DND-41 (cell line): ENCODE measurements around the gene LAMTOR4.

Source experiments
- ATAC-seq: fragments of 200-7000 bp; cut with Tn5 transposase; 3 replicates; pipeline ENCODE4 v1.9.1; 2021; ENCODE audit warnings: low read depth; ENCODE audit not compliant: insufficient read depth
- DNase-seq: peaks from one replicate; pipeline ENCODE4 v3.0.0-alpha.2; 2020
- H2AFZ ChIP-seq: 2 replicates; pipeline ENCODE4 v1.6.0; 2012; ENCODE audit warnings: low read depth, low read length
- H3K27ac ChIP-seq: 2 replicates; pipeline ENCODE4 v1.5.1; 2012; ENCODE audit warnings: low read length, inconsistent platforms
- H3K27me3 ChIP-seq: fragments of 200-600 bp; sonication (generic); 2 replicates; pipeline ENCODE4 v1.6.0; 2012; ENCODE audit warnings: low read length, mild to moderate bottlenecking, inconsistent platforms; ENCODE audit not compliant: insufficient read depth, poor library complexity
- H3K36me3 ChIP-seq: 2 replicates; pipeline ENCODE4 v1.5.1; 2012; ENCODE audit warnings: low read length, inconsistent platforms; ENCODE audit not compliant: insufficient read depth
- H3K4me1 ChIP-seq: 2 replicates; pipeline ENCODE4 v1.5.1; 2012; ENCODE audit warnings: mild to moderate bottlenecking, low read length; ENCODE audit not compliant: insufficient read depth
- H3K4me2 ChIP-seq: 2 replicates; pipeline ENCODE4 v1.6.0; 2012; ENCODE audit warnings: mild to moderate bottlenecking, moderate library complexity, low read length, inconsistent platforms; ENCODE audit not compliant: insufficient read depth
- H3K4me3 ChIP-seq, 2 experiments: fragments of 200-600 bp in 1 of 2; shearing (Covaris generic) in 1 of 2; 2 replicates each; pipeline ENCODE4 v1.5.1; 2012 to 2016; ENCODE audit warnings: inconsistent platforms in 2 of 2, low read length in 2 of 2, mild to moderate bottlenecking in 2 of 2, low read depth in 1 of 2, moderate library complexity in 1 of 2
- H3K79me2 ChIP-seq: 2 replicates; pipeline ENCODE4 v1.6.0; 2012; ENCODE audit warnings: low read length, inconsistent platforms; ENCODE audit not compliant: insufficient read depth
- H3K9ac ChIP-seq: 2 replicates; pipeline ENCODE4 v1.6.0; 2012; ENCODE audit warnings: low read depth, mild to moderate bottlenecking, inconsistent platforms, low read length, moderate library complexity
- H3K9me3 ChIP-seq: 2 replicates; pipeline ENCODE4 v1.5.1; 2012; ENCODE audit warnings: low read length, moderate library complexity, mild to moderate bottlenecking, inconsistent platforms; ENCODE audit not compliant: insufficient read depth, severe bottlenecking
- H4K20me1 ChIP-seq: 2 replicates; pipeline ENCODE4 v1.6.0; 2012; ENCODE audit warnings: low read length; ENCODE audit not compliant: insufficient read depth
- CTCF ChIP-seq: IDR thresholded peaks from 2 replicates; pipeline ENCODE4 v1.5.1; 2012; ENCODE audit warnings: borderline replicate concordance, low read length, moderate library complexity, mild to moderate bottlenecking; ENCODE audit not compliant: poor library complexity, severe bottlenecking; ENCODE audit errors: extremely low read depth
- EZH2 ChIP-seq: IDR thresholded peaks from 3 replicates; pipeline ENCODE4 v1.6.1; 2012; ENCODE audit warnings: borderline replicate concordance, low read depth, mild to moderate bottlenecking, moderate library complexity, low read length, inconsistent platforms; ENCODE audit not compliant: severe bottlenecking

The LAMTOR4 gene

DNA sequence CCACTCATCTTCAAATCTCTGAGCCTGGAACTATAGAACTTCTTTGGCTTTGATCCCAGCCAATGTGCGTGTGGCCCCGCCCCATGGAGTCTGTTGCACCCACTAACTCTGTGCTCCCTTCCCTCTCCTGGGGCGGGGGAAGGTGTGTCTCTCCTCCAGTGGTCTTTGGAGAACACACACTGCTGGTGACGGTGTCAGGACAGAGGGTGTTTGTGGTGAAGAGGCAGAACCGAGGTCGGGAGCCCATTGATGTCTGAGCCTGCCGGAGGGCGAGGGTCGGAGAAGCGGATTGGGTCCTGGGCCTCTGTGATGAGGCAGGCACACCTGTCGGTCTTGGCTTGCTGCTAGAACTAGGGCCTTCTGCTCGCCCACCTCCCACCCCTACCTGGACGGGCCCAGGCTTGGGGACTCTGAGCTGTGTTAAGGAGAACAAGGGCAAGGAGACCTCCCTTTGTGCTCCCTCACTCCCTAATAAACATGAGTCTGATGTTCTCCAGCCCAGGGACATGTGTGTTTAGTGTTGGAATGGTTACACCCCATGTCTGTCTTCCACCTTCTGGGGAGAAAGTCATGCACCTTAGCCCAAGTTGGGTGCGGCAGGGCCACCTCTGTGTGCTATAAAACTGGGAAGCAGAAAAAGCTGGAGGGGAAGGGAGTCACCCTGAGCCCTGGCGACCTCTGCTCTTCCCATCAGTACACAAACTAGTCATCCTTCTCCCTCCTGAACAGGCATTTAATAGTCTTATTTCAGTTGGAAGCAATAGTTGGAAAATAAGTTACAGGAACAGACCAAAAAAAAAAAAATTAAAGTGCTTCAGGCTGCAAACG, 5.2 kb downstream of the LAMTOR4 start:
- H3K27me3 ChIP-seq: no peaks in the 10 kb centered on the region
- no peak overlapping the region for H3K4me2 ChIP-seq
- peaks cover 51% of the 10 kb centered on the region for H3K36me3 ChIP-seq
- DNase-seq (no peak), ATAC-seq (no peak)
- H3K79me2 ChIP-seq: peaks cover 58% of the 10 kb centered on the region
- H3K9me3 ChIP-seq: no peaks in the 10 kb centered on the region
- peaks cover 27% of the 10 kb centered on the region for H4K20me1 ChIP-seq
- H3K27ac ChIP-seq: no peak overlapping the region
- TF ChIP-seq CTCF (no peak), EZH2 (no peak)
- no peak overlapping the region for H3K4me3 ChIP-seq
- peaks cover 47% of the 10 kb centered on the region for H3K4me1 ChIP-seq
- no peak overlapping the region for H2AFZ ChIP-seq
- no peak overlapping the region for H3K9ac ChIP-seq

- H2AFZ ChIP-seq: no peak overlapping the region
- no peak overlapping the region for H3K4me3 ChIP-seq
- TF ChIP-seq CTCF (no peak), EZH2 (no peak)
- H3K4me1 ChIP-seq: peaks cover 43% of the 10 kb centered on the region
- H3K27ac ChIP-seq: no peak overlapping the region
- H3K79me2 ChIP-seq: peaks cover 52% of the 10 kb centered on the region
- DNase-seq (no peak), ATAC-seq (no peak)
- H4K20me1 ChIP-seq: peaks cover 27% of the 10 kb centered on the region
- H3K9ac ChIP-seq: no peak overlapping the region
- peaks cover 51% of the 10 kb centered on the region for H3K36me3 ChIP-seq
- no peaks in the 10 kb centered on the region for H3K9me3 ChIP-seq
- H3K4me2 ChIP-seq: no peak overlapping the region
- no peaks in the 10 kb centered on the region for H3K27me3 ChIP-seq
Observed at GRCh38 chr7:100154651-100155491, 6.2 kb downstream of the LAMTOR4 start.

DNA sequence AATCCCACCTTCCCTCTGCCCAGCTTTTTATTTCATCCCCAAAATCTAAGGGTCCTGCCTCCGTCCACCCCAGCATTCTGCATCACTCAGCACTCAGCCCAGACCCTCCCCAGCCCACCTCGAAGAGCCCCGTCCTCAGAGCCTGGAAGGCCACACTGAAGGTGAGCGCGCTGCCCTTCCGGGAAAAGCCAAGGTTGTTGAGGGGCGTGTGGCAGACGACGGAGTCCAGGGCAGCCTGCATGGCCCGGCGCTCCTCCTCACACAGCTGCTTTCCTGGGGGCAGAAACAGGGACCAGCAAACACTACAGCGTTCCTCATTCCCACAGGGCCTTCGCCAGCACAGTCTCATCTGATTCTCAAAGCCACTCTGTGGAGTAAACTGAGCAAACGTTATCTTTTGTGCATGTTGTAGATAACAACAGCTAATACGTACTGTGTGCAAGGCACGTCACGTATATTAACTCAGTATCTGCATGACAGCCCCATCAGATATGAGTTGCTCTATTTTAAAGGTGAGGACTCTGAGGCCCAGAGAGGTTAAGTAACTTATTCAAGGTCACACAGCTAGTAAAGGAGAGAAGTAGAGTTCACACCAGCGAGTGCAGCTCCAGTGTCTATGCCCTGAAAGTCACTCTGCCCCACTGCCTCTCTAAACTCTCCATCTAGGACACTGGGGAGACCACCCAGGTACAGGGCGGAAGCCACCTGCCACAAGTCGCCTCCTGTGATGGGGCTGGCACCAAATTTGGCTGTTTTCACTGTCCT, 7.0 kb downstream of the LAMTOR4 start:
- peaks cover 43% of the 10 kb centered on the region for H3K79me2 ChIP-seq
- H3K36me3 ChIP-seq: peaks cover 51% of the 10 kb centered on the region
- ATAC-seq (no peak), DNase-seq (no peak)
- H3K27me3 ChIP-seq: no peaks in the 10 kb centered on the region
- H3K4me1 ChIP-seq: peaks cover 36% of the 10 kb centered on the region
- no peak overlapping the region for H2AFZ ChIP-seq
- H4K20me1 ChIP-seq: peaks cover 27% of the 10 kb centered on the region
- no peak overlapping the region for H3K27ac ChIP-seq
- peak overlapping the region; percentile 23; the same call in 1 of the 2 replicates for H3K4me2 ChIP-seq
- no peak overlapping the region for H3K9ac ChIP-seq
- no peaks in the 10 kb centered on the region for H3K9me3 ChIP-seq
- TF ChIP-seq EZH2 (no peak), CTCF (no peak)
- H3K4me3 ChIP-seq: no peak overlapping the region
